NK-92 (cell line): ENCODE measurements around the gene THBD.

Experiments used
- DNase-seq: peaks from one replicate; lab custom pipeline; 2025; ENCODE audit not compliant: unreplicated experiment; lab: John Stamatoyannopoulos, UW

The THBD gene

DNA sequence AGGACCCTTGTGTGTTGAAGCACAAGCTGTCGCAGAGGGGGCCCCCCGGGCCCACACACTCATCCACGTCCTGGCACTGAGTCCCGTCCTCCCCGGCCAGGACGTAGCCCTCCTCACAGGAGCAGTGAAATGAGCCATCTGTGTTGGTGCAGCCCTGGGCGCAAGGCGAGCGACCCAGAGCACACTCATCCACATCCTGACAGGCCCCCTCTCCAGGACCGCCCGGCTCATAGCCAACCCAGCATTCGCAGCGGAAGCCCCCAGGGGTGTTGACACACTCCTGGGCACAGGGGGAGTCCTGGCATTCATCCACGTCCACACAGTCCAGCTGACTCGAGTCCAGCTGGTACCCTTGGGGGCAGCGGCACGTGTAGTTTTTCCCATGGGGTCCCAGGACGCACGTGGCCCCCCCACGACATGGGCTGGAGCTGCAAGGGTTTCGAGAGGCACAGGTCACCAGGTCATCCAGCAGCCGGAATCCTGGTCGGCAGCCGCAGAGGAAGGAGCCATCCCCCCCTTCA is 35.4 kb upstream of the THBD start:
- no peak for DNase-seq

DNA sequence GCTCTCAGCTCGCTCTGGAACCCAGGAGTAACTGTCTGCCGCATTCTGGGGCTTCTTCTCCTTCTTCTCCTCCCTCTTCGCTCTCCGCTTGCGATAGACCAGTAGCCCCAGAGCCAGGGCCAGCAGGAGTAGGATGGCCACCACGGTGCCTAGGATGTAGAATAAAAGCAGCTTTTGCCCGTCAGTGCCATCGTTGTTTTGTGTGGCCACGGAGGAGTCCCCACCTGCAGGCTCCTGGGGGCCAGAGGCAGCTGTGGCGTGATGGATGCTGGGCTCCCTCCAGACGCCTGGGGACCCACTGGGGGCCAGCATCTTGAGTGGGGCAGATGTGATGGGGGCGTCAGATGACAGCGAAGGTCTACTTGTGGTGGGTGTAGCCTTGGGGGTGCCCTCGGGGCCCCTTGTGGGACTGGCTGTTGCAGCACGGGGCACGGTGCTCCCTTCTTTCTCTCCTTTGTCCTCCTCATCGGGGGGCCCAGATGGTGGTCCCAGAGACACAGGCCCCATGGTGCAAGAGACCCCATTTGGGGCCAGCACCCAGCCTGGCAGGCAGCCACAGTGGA is 34.9 kb upstream of the THBD start:
- DNase-seq: no peak

GRCh38 chr20:23083553-23084220 is 34.2 kb upstream of the THBD start:
- no peak for DNase-seq

DNA sequence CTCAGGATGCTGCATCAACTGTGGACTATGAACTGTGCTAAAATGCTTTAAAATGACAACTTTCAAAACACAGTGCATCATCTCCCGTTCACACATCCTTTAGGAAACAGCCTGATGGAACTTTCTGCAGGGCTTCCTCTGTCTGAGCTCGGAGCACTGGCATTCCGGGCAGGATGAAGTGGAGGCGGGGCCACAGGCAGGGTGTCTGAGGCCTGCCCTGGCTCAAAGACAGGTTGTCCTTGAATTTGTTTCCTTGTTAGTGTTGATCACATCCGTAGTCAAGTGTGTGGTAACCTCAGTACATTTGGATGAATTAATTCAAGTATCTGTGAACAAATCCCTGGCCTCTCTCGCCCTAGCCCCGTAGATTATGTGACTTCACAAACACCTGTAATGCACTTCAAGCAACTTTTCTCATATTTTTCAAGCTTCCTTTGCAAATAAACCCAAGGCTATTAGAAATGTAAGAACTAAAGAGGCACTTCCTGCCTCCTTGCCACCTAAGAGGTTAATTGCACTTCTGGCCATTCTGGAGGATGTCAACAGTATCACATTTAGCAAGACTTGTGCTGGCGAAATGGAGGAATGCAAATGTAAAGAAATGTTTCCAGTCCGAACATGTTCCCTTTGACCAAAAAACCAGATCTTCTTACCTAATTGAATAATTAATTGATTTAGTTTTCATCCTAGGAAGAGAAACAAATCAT is 33.5 kb upstream of the THBD start:
- no peak for DNase-seq

DNA sequence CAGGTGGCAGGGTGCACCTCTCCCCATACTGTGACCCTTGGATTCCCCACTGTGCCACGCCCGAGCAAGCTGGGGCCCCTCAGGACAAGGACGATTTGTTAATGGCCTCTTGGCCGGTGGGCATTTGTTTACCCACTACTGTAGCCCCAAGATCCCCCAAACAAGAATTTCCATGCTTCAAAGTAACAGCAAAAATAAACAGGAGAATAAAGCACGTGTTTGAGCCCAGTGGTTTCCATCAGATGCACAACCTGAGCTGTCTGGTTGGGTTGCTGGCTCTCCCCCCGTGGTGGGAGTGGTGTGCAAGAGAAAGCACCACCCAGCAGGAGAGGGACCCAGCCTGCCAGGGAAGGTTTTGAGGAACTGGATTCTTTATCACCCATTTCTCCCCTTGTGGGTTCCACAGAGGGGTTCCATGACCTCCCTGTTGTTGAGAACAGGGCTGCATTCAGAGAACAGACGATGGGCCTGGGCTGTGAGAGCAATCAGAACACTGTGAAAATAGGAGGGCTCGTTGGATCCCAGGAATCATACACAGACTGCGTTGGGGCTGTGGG is 31.9 kb upstream of the THBD start:
- no peak for DNase-seq

DNA sequence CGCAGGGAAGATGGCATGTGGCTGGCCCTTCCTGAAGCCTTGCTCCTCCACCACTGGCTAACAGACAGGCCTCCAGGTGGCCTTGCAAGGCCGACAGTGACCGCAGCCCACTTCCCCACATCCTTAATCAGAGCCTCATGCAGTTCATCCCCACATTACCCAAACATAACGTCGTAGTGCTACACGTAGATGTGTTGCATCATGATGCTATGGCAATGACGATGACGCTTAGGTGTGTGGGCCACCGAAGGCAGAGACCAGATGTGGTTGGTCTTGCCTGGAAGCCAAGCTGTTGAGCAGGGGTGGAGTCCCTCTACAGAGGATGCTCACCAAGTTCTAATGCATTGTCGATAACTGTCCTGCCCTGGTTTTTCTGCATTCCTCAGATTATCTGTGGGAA is 31.0 kb upstream of the THBD start:
- no peak for DNase-seq

DNA sequence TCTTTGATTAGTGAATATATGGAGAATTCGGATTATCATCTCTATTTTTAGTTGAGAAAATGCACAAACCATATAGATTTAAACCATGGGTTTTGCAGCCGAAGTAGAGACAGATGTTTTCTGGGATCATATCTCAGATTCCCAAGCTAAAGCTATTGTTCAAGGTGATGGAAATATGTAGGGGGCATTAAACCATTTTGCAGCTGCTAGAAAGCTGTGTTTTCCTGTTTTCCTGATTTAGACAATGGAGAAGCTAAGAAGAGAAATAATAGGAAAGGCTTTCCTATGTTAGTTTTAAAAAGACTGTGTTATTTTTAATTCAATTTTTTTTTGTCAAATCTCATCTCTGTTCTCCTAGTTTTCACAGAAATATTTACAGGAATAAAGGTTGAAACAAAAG is 30.5 kb upstream of the THBD start:
- DNase-seq: no peak

GRCh38 chr20:23079016-23079351 is 29.5 kb upstream of the THBD start:
- DNase-seq: no peak

GRCh38 chr20:23078351-23079015 is 29.0 kb upstream of the THBD start:
- no peak for DNase-seq

- no peak for DNase-seq
These were observed 27.8 kb upstream of the THBD start for GRCh38 chr20:23077277-23077676.

DNA sequence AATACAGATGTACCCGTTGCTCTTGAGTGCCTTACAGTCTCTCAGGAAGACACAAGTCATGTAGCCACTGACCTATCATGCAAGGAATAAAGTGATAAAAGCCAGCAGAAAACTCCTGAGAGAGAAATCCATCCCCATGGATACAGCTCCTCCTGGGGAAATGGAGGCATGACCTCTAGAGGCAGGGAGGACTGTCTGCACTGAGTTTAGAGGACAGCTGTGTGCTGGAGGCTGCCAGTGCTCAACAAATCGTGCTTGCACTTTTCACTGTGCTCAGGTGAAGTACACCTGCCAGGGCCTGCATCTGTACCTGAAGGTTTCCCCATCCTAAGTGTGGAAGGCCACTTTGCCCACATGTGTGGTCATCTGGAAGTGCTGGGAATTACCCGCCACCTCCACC is 24.6 kb upstream of the THBD start:
- DNase-seq: no peak

GRCh38 chr20:23072892-23073586 is 23.6 kb upstream of the THBD start:
- no peak for DNase-seq

DNA sequence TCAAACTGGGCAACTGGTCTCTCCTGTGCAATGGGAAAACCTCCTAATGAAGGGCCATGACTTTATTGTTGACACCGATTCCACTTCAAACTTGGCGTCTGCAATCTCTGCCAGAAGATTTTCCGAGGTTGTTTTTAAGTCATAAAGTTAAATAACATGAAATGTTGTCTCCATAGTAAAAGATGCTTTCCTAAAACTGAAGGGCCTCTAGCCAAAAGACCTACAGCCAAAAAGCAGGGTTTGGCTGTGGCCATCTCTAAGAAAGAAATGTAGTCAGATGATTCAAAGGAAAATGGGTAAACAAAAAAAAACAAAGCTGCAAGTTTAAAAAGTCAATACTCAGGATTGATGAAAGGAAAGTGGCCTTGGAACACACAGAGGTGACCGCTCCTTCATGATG is 22.5 kb upstream of the THBD start:
- no peak for DNase-seq

DNA sequence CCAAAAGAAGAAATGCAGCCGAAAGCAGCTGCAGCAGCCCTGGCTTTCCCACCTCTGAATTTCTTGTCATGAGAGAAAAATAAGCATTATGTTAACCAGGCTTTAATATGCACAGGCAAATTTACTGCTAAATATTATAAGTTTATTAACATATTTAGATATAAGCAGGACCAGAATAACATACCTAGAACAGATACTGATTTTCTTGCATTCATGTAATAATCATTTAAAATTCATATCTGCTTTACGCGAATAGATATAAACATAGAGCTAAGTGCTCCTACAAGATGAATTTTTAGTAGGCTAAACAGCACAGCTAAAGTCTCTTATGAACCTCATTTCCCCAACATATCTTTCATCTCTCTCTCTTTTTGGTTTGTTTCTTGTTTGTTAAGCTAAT is 21.9 kb upstream of the THBD start:
- DNase-seq: no peak

DNA sequence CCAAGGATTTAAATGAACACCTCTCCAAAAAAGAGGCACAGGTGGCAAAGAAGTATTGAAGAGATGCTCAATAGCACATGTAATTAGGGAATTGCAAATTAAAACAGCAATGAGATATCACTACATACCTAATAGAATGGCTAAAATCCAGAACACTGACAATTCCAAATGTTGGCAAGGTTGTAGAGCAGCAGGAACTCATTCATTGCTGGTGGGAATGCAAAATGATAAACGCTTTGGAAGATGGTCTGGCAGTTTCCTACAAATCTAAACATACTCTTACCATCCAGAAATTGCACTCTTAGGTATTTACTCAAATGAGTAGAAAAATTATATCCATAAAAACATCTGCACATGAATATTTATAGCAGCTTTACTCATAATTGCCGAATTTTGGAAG is 19.6 kb upstream of the THBD start:
- DNase-seq: no peak

DNA sequence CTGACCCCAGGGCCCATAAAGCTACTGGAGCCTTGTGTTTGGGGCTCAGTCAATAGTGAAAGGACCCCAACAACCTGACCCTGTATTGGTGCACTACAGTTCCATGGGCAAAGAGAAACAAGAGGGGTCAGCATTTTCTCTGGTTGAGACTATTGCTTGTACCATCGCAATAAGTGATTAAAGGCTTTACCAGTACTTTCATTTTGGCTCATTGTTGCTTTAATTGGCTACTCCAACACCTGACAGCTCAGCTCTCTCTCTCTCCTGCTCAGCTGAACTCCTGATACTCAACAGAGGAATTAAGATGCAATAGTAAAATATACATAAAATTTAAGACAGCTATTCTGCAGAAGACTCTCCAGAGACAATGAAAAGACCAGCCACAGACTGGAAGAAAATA is 18.8 kb upstream of the THBD start:
- no peak for DNase-seq

DNA sequence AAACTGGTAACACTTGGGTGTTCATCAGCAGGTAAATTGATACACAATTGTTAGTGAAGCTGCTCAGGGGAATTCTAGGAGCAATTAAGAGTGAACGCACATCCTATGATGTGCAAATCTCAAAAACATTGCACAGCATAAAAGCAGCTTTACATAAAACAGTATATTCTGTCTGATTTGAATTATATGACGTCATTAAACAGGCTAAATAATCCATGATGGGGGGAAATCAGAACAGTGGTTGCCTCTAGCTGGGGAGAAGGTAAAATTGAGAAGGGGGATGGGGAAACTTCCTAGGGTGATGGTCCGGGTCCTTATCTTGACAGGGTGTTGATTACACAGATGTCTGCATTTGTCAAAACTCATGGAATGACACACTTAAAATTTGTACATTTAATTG is 17.3 kb upstream of the THBD start:
- no peak for DNase-seq

DNA sequence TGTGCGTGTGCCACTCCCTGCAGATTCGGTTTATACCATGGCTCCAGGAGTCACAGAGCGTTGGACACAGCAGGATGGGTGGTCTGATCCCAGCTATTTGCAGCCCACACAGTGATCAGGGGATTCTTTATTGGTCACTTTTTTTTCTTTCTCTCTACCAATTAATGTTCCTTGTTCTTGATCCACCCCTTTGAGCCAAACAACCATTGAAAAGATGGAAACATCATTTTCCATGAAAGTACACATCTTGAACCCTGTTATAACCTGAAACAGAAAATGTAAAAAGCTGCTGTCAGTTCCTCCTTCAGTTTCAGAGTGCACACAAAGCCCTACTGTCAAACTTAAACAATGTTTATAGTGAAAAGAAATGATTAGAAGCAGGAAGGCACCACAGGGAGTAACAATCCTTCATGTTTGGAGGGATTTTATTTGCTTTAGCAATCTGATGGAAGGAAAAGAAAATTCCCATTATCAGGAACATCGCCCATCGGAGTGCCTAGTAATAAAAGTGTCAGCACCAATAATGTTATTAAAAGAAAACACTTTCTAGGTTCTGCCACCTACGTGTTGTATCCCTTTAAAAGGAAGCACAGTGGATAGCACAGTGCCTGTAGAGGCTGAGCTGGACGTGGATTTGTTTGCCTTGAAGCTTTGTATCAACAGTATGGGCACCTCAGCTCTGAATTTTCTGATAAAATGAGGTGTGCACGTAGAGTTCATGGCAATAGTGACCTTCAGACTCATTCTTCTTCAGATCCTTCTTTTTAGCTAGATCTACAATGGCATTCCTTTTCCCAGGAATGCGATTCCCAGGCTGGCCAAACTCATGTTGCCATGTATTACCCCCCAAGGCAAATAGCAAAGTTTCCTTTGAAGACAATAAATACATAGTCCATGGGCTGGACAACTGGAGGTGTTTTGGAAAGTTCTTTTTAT is 16.1 kb upstream of the THBD start:
- no peak for DNase-seq

GRCh38 chr20:23063581-23063980 is 14.1 kb upstream of the THBD start:
- DNase-seq: no peak

DNA sequence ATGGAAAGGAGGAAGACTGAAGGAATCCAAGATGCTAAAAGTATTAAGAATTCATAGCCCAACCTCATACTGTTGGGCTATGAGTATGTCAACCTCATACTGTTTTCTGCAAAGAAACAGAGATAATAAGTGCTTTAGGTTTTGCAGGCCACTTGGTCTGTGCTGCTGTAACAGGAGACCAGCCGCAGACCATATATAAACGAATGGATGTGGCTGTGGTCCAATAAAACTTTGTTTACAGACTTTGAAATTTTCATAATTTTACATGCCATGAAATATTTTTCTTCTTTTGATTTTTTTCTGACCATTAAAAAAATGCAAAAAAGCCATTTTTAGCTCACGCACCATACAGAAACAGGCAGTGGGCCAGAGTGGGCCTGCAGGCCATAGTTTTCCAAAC is 13.7 kb upstream of the THBD start:
- DNase-seq: no peak
